K562 (cell line): ENCODE data around the gene TTYH2. TPM values are rescaled to one million over a fixed set of nuclear protein-coding genes. Genes with fewer than 3 reads are reported as not detected.

Experiments
- BHLHE40 ChIP-seq: IDR thresholded peaks from 2 replicates; pipeline ENCODE4 v1.6.1; 2011; ENCODE audit warnings: low read length, improper control_type of control experiment
- CEBPG ChIP-seq, 3 experiments: fragments of 200-800 bp in 1 of 3; sonication (Bioruptor generic) in 1 of 3; sonication (generic) in 1 of 3; formaldehyde crosslinking in 1 of 3; IDR thresholded peaks in 2 of 3; conservative IDR thresholded peaks in 1 of 3; 2 replicates each; pipeline versions ENCODE4 v1.6.1 to v1.8.0; 2016 to 2022; ENCODE audit warnings: missing compliant biosample characterization in 2 of 3, missing genetic modification characterization in 2 of 3, mild to moderate bottlenecking in 1 of 3, missing genetic modification reagents in 1 of 3
- HDAC1 ChIP-seq, 2 experiments: fragments of 450-650 bp; IDR thresholded peaks; 2 replicates each; pipeline ENCODE4 v1.6.1; 2016 to 2017; ENCODE audit warnings: inconsistent platforms in 1 of 2, mild to moderate bottlenecking in 1 of 2, moderate library complexity in 1 of 2
- HOXB6 ChIP-seq: fragments of 250-450 bp; sonication (Bioruptor Pico); IDR thresholded peaks from 2 replicates; pipeline ENCODE4 v1.5.1; 2022; ENCODE audit warnings: mild to moderate bottlenecking, borderline replicate concordance
- NFATC3 ChIP-seq: fragments of 450-650 bp; IDR thresholded peaks from 2 replicates; pipeline ENCODE4 v1.6.1; 2017; ENCODE audit warnings: mild to moderate bottlenecking
- NFE2 ChIP-seq: IDR thresholded peaks from 2 replicates; pipeline ENCODE4 v1.6.1; 2014; ENCODE audit warnings: antibody characterized with exemption, low read depth
- NR2F6 ChIP-seq: fragments of 450-650 bp; formaldehyde crosslinking; IDR thresholded peaks from 2 replicates; pipeline ENCODE4 v1.4.0; 2020; ENCODE audit warnings: mild to moderate bottlenecking
- RNF2 ChIP-seq: sonication (generic); IDR thresholded peaks from 2 replicates; pipeline ENCODE4 v1.6.1; 2016
- SREBF1 ChIP-seq: fragments of 150-350 bp; IDR thresholded peaks from 2 replicates; pipeline ENCODE4 v1.6.1; 2014; ENCODE audit warnings: antibody characterized with exemption, low read depth, low read length, borderline replicate concordance
- TBP ChIP-seq: optimal IDR thresholded peaks from 2 replicates; pipeline ENCODE3; 2011; ENCODE audit warnings: low read depth, low read length, improper control_type of control experiment
- ZBTB7A ChIP-seq: IDR thresholded peaks from 2 replicates; pipeline ENCODE4 v1.6.1; 2011; ENCODE audit warnings: low read depth, mild to moderate bottlenecking, low read length, moderate library complexity, borderline replicate concordance; ENCODE audit not compliant: control insufficient read depth
- ZFX ChIP-seq: sonication (generic); formaldehyde crosslinking; IDR thresholded peaks from 2 replicates; pipeline ENCODE4 v1.8.0; 2022; ENCODE audit warnings: mild to moderate bottlenecking, missing genetic modification reagents, moderate library complexity
- ZNF780A ChIP-seq: fragments of 250-450 bp; sonication (Bioruptor Pico); IDR thresholded peaks from 2 replicates; pipeline ENCODE4 v1.5.0; 2021; ENCODE audit warnings: mild to moderate bottlenecking
- polyA plus RNA-seq, 8 experiments: library from polyadenylated mRNA; depleted of rRNA in 4 of 8; stranded (reverse) in 5 of 8; unstranded in 3 of 8; fragments of >200 nt; fragmentation: Nextera tagmentation in 2 of 8; fragmentation: Illumina TruSeq in 1 of 8; extraction: Ambion mirVana in 2 of 8; extraction: Trizol in 1 of 8; gene quantifications; 2 replicates each; pipeline versions ENCODE4 v1.2.1 to v1.2.3, GENCODE V29; 2011 to 2014; ENCODE audit warnings: inconsistent platforms in 1 of 8, missing spikeins in 1 of 8
- total RNA-seq, 7 experiments: library from RNA; depleted of rRNA in 6 of 7; stranded (reverse); fragments of >200 nt in 6 of 7; fragmentation: Illumina TruSeq in 2 of 7; extraction: Trizol in 2 of 7; gene quantifications; 2 replicates each; pipeline versions ENCODE4 v1.2.1 to v1.2.3, GENCODE V29; 2011 to 2021; ENCODE audit warnings: low replicate concordance in 1 of 7
- TF ChIP-seq, protein P1 (sequence below), 2 experiments: fragments of 450-650 bp; IDR thresholded peaks; 2 replicates each; pipeline ENCODE4 v1.6.1; 2018; ENCODE audit warnings: mild to moderate bottlenecking in 2 of 2, low read depth in 1 of 2; ENCODE audit not compliant: partially characterized antibody in 2 of 2
- TF ChIP-seq, protein P2 (sequence below), 2 experiments: IDR thresholded peaks in 1 of 2; conservative IDR thresholded peaks in 1 of 2; 2 replicates each; pipeline ENCODE4 v1.6.1; 2016; ENCODE audit warnings: low read depth in 2 of 2, mild to moderate bottlenecking in 1 of 2, missing compliant biosample characterization in 1 of 2, missing genetic modification characterization in 1 of 2, moderate library complexity in 1 of 2
- TF ChIP-seq, protein P3 (sequence below): fragments of 250-450 bp; sonication (Bioruptor Pico); IDR thresholded peaks from 2 replicates; pipeline ENCODE4 v1.4.0; 2020

TTYH2 gene
- total and polyA plus RNA-seq, 9 of the 15 experiments (the other 6 are each of a cell fraction or from before 2014, with no cell fraction given), result 0.03 to 2.0 (median 0.91) TPM

DNA sequence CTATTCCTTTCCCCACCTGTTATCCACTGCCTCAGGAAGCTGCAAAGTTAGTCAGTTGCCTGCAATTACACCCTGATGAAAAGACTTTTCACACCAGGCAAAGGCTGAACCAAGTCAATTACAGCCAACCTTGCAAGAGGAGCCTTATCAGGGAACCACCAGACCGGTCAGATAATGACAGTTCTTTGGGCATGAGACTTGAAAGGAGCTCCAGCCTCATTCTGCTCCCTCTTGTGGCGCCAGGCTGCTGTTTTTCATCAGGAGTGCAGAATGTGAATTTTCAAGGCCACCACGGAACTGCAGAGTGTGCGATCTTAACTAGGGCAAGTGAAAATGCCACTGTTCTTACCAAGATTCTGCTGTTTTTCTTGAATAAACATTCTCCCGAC lies 83.2 kb downstream of the TTYH2 start (continued):
- TF ChIP-seq, protein P1, sequence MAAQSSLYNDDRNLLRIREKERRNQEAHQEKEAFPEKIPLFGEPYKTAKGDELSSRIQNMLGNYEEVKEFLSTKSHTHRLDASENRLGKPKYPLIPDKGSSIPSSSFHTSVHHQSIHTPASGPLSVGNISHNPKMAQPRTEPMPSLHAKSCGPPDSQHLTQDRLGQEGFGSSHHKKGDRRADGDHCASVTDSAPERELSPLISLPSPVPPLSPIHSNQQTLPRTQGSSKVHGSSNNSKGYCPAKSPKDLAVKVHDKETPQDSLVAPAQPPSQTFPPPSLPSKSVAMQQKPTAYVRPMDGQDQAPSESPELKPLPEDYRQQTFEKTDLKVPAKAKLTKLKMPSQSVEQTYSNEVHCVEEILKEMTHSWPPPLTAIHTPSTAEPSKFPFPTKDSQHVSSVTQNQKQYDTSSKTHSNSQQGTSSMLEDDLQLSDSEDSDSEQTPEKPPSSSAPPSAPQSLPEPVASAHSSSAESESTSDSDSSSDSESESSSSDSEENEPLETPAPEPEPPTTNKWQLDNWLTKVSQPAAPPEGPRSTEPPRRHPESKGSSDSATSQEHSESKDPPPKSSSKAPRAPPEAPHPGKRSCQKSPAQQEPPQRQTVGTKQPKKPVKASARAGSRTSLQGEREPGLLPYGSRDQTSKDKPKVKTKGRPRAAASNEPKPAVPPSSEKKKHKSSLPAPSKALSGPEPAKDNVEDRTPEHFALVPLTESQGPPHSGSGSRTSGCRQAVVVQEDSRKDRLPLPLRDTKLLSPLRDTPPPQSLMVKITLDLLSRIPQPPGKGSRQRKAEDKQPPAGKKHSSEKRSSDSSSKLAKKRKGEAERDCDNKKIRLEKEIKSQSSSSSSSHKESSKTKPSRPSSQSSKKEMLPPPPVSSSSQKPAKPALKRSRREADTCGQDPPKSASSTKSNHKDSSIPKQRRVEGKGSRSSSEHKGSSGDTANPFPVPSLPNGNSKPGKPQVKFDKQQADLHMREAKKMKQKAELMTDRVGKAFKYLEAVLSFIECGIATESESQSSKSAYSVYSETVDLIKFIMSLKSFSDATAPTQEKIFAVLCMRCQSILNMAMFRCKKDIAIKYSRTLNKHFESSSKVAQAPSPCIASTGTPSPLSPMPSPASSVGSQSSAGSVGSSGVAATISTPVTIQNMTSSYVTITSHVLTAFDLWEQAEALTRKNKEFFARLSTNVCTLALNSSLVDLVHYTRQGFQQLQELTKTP (IDR thresholded peaks at IDR 0.05; ENCODE audit: low read depth in 1 of 2, partially characterized antibody in 2 of 2), result peak in 1 of 2 experiments; percentile 22
- no peak for TF ChIP-seq HOXB6 (CRISPR knock-in tag)
- TF ChIP-seq TBP, result peak; percentile 52
- TF ChIP-seq HDAC1 (IDR thresholded peaks at IDR 0.05), result peak in 1 of 2 experiments; percentile 59; a peak in 1 of 4 replicates
- TF ChIP-seq ZBTB7A, result no peak
- TF ChIP-seq, protein P2, sequence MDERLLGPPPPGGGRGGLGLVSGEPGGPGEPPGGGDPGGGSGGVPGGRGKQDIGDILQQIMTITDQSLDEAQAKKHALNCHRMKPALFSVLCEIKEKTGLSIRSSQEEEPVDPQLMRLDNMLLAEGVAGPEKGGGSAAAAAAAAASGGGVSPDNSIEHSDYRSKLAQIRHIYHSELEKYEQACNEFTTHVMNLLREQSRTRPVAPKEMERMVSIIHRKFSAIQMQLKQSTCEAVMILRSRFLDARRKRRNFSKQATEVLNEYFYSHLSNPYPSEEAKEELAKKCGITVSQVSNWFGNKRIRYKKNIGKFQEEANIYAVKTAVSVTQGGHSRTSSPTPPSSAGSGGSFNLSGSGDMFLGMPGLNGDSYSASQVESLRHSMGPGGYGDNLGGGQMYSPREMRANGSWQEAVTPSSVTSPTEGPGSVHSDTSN (CRISPR knock-in tag; IDR thresholded peaks at IDR 0.05; ENCODE audit: low read depth), result no peak
- TF ChIP-seq, protein P2 (tag; conservative IDR thresholded peaks at IDR 0.05; ENCODE audit: low read depth), result peak; percentile 54
- TF ChIP-seq, protein P3, sequence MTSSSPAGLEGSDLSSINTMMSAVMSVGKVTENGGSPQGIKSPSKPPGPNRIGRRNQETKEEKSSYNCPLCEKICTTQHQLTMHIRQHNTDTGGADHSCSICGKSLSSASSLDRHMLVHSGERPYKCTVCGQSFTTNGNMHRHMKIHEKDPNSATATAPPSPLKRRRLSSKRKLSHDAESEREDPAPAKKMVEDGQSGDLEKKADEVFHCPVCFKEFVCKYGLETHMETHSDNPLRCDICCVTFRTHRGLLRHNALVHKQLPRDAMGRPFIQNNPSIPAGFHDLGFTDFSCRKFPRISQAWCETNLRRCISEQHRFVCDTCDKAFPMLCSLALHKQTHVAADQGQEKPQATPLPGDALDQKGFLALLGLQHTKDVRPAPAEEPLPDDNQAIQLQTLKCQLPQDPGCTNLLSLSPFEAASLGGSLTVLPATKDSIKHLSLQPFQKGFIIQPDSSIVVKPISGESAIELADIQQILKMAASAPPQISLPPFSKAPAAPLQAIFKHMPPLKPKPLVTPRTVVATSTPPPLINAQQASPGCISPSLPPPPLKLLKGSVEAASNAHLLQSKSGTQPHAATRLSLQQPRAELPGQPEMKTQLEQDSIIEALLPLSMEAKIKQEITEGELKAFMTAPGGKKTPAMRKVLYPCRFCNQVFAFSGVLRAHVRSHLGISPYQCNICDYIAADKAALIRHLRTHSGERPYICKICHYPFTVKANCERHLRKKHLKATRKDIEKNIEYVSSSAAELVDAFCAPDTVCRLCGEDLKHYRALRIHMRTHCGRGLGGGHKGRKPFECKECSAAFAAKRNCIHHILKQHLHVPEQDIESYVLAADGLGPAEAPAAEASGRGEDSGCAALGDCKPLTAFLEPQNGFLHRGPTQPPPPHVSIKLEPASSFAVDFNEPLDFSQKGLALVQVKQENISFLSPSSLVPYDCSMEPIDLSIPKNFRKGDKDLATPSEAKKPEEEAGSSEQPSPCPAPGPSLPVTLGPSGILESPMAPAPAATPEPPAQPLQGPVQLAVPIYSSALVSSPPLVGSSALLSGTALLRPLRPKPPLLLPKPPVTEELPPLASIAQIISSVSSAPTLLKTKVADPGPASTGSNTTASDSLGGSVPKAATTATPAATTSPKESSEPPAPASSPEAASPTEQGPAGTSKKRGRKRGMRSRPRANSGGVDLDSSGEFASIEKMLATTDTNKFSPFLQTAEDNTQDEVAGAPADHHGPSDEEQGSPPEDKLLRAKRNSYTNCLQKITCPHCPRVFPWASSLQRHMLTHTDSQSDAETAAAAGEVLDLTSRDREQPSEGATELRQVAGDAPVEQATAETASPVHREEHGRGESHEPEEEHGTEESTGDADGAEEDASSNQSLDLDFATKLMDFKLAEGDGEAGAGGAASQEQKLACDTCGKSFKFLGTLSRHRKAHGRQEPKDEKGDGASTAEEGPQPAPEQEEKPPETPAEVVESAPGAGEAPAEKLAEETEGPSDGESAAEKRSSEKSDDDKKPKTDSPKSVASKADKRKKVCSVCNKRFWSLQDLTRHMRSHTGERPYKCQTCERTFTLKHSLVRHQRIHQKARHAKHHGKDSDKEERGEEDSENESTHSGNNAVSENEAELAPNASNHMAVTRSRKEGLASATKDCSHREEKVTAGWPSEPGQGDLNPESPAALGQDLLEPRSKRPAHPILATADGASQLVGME (CRISPR knock-in tag), result no peak
- peak; percentile 48 for TF ChIP-seq NFE2
- no peak for TF ChIP-seq ZNF780A (CRISPR knock-in tag)
- TF ChIP-seq NR2F6 (CRISPR knock-in tag), result no peak
- TF ChIP-seq SREBF1, result no peak
- no peak for TF ChIP-seq NFATC3
- no peak; the same call in 1 of the 2 replicates for TF ChIP-seq ZFX
- peak; percentile 84 for TF ChIP-seq BHLHE40
- TF ChIP-seq RNF2, result peak; percentile 75
- peak; percentile 18; the same call in 1 of the 2 replicates for TF ChIP-seq CEBPG (CRISPR knock-in tag; IDR thresholded peaks at IDR 0.05)
- TF ChIP-seq CEBPG (tag; conservative IDR thresholded peaks at IDR 0.05 in 1 of 2, IDR thresholded peaks at IDR 0.05 in 1 of 2), result no peak
